Panc1 (cell line): ENCODE data around the gene ASCC3. TPM values are rescaled to one million over a fixed set of nuclear protein-coding genes. Genes with fewer than 3 reads are reported as not detected.

Source experiments
- ATAC-seq: fragments of 200-7000 bp; cut with Tn5 transposase; 2 replicates; pipeline ENCODE4 v1.9.1; 2020; ENCODE audit warnings: mild to moderate bottlenecking, moderate library complexity
- BruUV-seq: library from RNA; stranded (reverse); fragments of 400-500 nt; replicated peaks from 2 replicates; lab custom pipeline; 2021; lab: Mats Ljungman, UMichigan
- CTCF ChIA-PET: fragments of 300-600 bp; sonication (Branson Sonifier 250); formaldehyde crosslinking; loops from one replicate; lab custom pipeline; 2022; ENCODE audit warnings: antibody characterized with exemption; lab: Charles Lee
- POLR2A ChIA-PET: fragments of 300-600 bp; sonication (Branson Sonifier 250); formaldehyde crosslinking; loops from one replicate; lab custom pipeline; 2022; ENCODE audit warnings: antibody characterized with exemption; lab: Charles Lee
- DNase-seq: peaks from one replicate; pipeline ENCODE4 v3.0.0-alpha.2; 2010; ENCODE audit warnings: low read depth, low spot score
- H3K27ac ChIP-seq: 2 replicates; pipeline ENCODE4 v1.5.1; 2011; ENCODE audit warnings: mild to moderate bottlenecking, low read length, inconsistent platforms
- H3K27me3 ChIP-seq: fragments of 200-500 bp; sonication (Bioruptor generic); 2 replicates; pipeline ENCODE4 v1.6.0; 2014; ENCODE audit warnings: low read length, inconsistent platforms; ENCODE audit not compliant: control insufficient read depth, insufficient read depth
- H3K36me3 ChIP-seq: fragments of 200-500 bp; sonication (Bioruptor generic); 2 replicates; pipeline ENCODE4 v1.5.1; 2014; ENCODE audit warnings: inconsistent platforms, mild to moderate bottlenecking, low read length, moderate library complexity; ENCODE audit not compliant: control insufficient read depth, insufficient read depth
- H3K4me1 ChIP-seq: 2 replicates; pipeline ENCODE4 v1.5.1; 2011; ENCODE audit warnings: inconsistent platforms, mild to moderate bottlenecking, low read length, moderate library complexity; ENCODE audit not compliant: control insufficient read depth, insufficient read depth
- H3K4me3 ChIP-seq, 2 experiments: 2 replicates each; pipeline ENCODE4 v1.5.1; 2011 to 2012; ENCODE audit warnings: low read depth in 2 of 2, low read length in 2 of 2, mild to moderate bottlenecking in 2 of 2, inconsistent platforms in 1 of 2, moderate library complexity in 1 of 2
- H3K9me3 ChIP-seq: fragments of 200-500 bp; sonication (Bioruptor generic); 2 replicates; pipeline ENCODE4 v1.5.1; 2014; ENCODE audit warnings: low read depth, mild to moderate bottlenecking, inconsistent platforms, low read length, moderate library complexity; ENCODE audit not compliant: control insufficient read depth, insufficient read depth
- POLR2AphosphoS5 ChIP-seq: IDR thresholded peaks from 2 replicates; pipeline ENCODE4 v1.6.1; 2012; ENCODE audit warnings: mild to moderate bottlenecking, low read depth, low read length, moderate library complexity
- REST ChIP-seq, 2 experiments: IDR thresholded peaks; 2 replicates each; pipeline ENCODE4 v1.6.1; 2011 to 2012; ENCODE audit warnings: low read depth in 2 of 2, control low read depth in 1 of 2, low read length in 1 of 2, mild to moderate bottlenecking in 1 of 2, moderate library complexity in 1 of 2; ENCODE audit not compliant: insufficient read depth in 1 of 2
- SIN3A ChIP-seq: IDR thresholded peaks from 2 replicates; pipeline ENCODE4 v1.6.1; 2012; ENCODE audit warnings: low read depth, mild to moderate bottlenecking, low read length, moderate library complexity, borderline replicate concordance; ENCODE audit not compliant: insufficient read depth
- TCF7L2 ChIP-seq: IDR thresholded peaks from 2 replicates; pipeline ENCODE4 v1.6.1; 2011; ENCODE audit warnings: mild to moderate bottlenecking, low read depth, low read length, inconsistent platforms
- in situ Hi-C: cut with HindIII; loops from 2 replicates; pipeline ENCODE4 v1.10.0; 2016; ENCODE audit warnings: low sequenced_read_pairs, low pct_unique_long_range_greater_than_20kb
- intact Hi-C: fragments of 100-400 bp; cut with micrococcal nuclease; formaldehyde crosslinking; loops from one replicate; pipeline ENCODE4 v1.10.0; 2022; ENCODE audit not compliant: unreplicated experiment
- total RNA-seq: library from RNA; stranded (reverse); gene quantifications from one replicate; pipeline ENCODE4 v1.2.1, GENCODE V29; 2021; ENCODE audit not compliant: unreplicated experiment
- TF ChIP-seq, protein P1 (sequence below): fragments of 450-650 bp; IDR thresholded peaks from 2 replicates; pipeline ENCODE4 v1.5.1; 2017; ENCODE audit warnings: mild to moderate bottlenecking

Gene ASCC3
- total RNA-seq, 1 experiment from 2014 or later = 46.9 TPM

- TF ChIP-seq SIN3A (no peak), REST (IDR thresholded peaks at IDR 0.05; ENCODE audit: insufficient read depth in 1 of 2, low read depth in 2 of 2, low read length in 1 of 2) (no peak), TCF7L2 (no peak), POLR2AphosphoS5 (no peak)
- TF ChIP-seq, protein P1, sequence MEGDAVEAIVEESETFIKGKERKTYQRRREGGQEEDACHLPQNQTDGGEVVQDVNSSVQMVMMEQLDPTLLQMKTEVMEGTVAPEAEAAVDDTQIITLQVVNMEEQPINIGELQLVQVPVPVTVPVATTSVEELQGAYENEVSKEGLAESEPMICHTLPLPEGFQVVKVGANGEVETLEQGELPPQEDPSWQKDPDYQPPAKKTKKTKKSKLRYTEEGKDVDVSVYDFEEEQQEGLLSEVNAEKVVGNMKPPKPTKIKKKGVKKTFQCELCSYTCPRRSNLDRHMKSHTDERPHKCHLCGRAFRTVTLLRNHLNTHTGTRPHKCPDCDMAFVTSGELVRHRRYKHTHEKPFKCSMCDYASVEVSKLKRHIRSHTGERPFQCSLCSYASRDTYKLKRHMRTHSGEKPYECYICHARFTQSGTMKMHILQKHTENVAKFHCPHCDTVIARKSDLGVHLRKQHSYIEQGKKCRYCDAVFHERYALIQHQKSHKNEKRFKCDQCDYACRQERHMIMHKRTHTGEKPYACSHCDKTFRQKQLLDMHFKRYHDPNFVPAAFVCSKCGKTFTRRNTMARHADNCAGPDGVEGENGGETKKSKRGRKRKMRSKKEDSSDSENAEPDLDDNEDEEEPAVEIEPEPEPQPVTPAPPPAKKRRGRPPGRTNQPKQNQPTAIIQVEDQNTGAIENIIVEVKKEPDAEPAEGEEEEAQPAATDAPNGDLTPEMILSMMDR = no peak
These were observed 287.6 kb downstream of the ASCC3 start for GRCh38 chr6:100593522-100593921.

GRCh38 chr6:100592929-100593328 lies 288.2 kb downstream of the ASCC3 start:
- Histone ChIP-seq H3K36me3 (peaks cover 7% of the 10 kb centered on the region), H3K9me3 (no peaks in the 10 kb centered on the region), H3K4me3 (no peak overlapping the region), H3K4me1 (no peaks in the 10 kb centered on the region), H3K27me3 (no peaks in the 10 kb centered on the region), H3K27ac (no peak overlapping the region)
- POLR2A ChIA-PET = no interaction called here
- DNase-seq = no peak
- CTCF ChIA-PET = no interaction called here
- TF ChIP-seq SIN3A = no peak
- TF ChIP-seq TCF7L2 = no peak
- TF ChIP-seq POLR2AphosphoS5 = no peak
- TF ChIP-seq, protein P1 = no peak
- TF ChIP-seq REST (IDR thresholded peaks at IDR 0.05; ENCODE audit: insufficient read depth in 1 of 2, low read depth in 2 of 2, low read length in 1 of 2) = no peak
- intact Hi-C loops = no loop called here
- BruUV-seq = no TSS peak
- ATAC-seq = no peak
- in situ Hi-C loops = no loop called here

More at GRCh38 chr6:100593522-100593921, 287.6 kb downstream of the ASCC3 start:
- no peaks in the 10 kb centered on the region for H3K9me3 ChIP-seq
- DNase-seq (no peak), ATAC-seq (no peak)
- no peak overlapping the region for H3K27ac ChIP-seq
- H3K36me3 ChIP-seq = peaks cover 4% of the 10 kb centered on the region; the same call in 1 of the 2 replicates
- no peak overlapping the region for H3K4me3 ChIP-seq
- intact Hi-C loops (no loop called here), in situ Hi-C loops (no loop called here)
- ChIA-PET POLR2A (no interaction called here), CTCF (no interaction called here)
- H3K4me1 ChIP-seq = no peaks in the 10 kb centered on the region
- no peaks in the 10 kb centered on the region for H3K27me3 ChIP-seq
- no TSS peak for BruUV-seq
